Stimulated activated CD4-positive, alpha-beta T cell treated with anti-CD3 and anti-CD28 coated beads, Interleukin-15, amount 100 ng/mL, for 48 hours (primary cell): ENCODE data around the gene SPAG9.
"Not testable (repeated sequence)": the region's sequence is repeated elsewhere in the genome, so short reads cannot be mapped to it uniquely, and the experiment has no call there.

Experiments used
- DNase-seq, 2 donors: peaks; one replicate each; pipeline ENCODE4 v3.0.0-alpha.2; 2020; ENCODE audit warnings: low read depth in 2 of 2

Gene SPAG9

GRCh38 chr17:51132964-51133319, 12.3 kb upstream of the SPAG9 start:
- DNase-seq, result no peak

- DNase-seq, result no peak
Measured at GRCh38 chr17:51128076-51128475, 7.4 kb upstream of the SPAG9 start.

- DNase-seq, result no peak
Measured at GRCh38 chr17:51124640-51125503, 4.2 kb upstream of the SPAG9 start.

- not testable (repeated sequence) for DNase-seq
Measured at GRCh38 chr17:51122473-51123115, 1.9 kb upstream of the SPAG9 start.

GRCh38 chr17:51121620-51122472, 1.2 kb upstream of the SPAG9 start:
- peak; percentile 87 to 89 for DNase-seq

GRCh38 chr17:51120357-51120738, 320 bp downstream of the SPAG9 start:
- DNase-seq, result peak; percentile 29 to 31

- DNase-seq, result no peak
Measured at GRCh38 chr17:51119415-51120356, 982 bp downstream of the SPAG9 start.

GRCh38 chr17:51118330-51119195, 2.1 kb downstream of the SPAG9 start:
- no peak for DNase-seq

GRCh38 chr17:51115179-51115578, 5.5 kb downstream of the SPAG9 start:
- DNase-seq, result no peak

- not testable (repeated sequence) for DNase-seq
Measured at GRCh38 chr17:51112303-51113222, 8.1 kb downstream of the SPAG9 start.

- no peak for DNase-seq
Measured at GRCh38 chr17:51107778-51108177, 12.9 kb downstream of the SPAG9 start.

- DNase-seq, result no peak
Measured at GRCh38 chr17:51103451-51103850, 17.2 kb downstream of the SPAG9 start.

GRCh38 chr17:51103050-51103449, 17.6 kb downstream of the SPAG9 start:
- no peak for DNase-seq

- no peak for DNase-seq
Measured at GRCh38 chr17:51097708-51098446, 22.8 kb downstream of the SPAG9 start.

- DNase-seq, result no peak
Measured at GRCh38 chr17:51091635-51092034, 29.0 kb downstream of the SPAG9 start.

- not testable (repeated sequence) for DNase-seq
Measured at GRCh38 chr17:51088868-51089267, 31.8 kb downstream of the SPAG9 start.

- no peak for DNase-seq
Measured at GRCh38 chr17:51088287-51088686, 32.4 kb downstream of the SPAG9 start.

- DNase-seq, result no peak
Measured at GRCh38 chr17:51087072-51087757, 33.5 kb downstream of the SPAG9 start.
